ENCODE data around the gene PRR14. TPM values are rescaled to one million over a fixed set of nuclear protein-coding genes. Genes with fewer than 3 reads are reported as not detected.

PRR14 gene
- total and polyA plus RNA-seq, 7 donors, result 20.8 to 51.4 (median 31.6) TPM

- H3K9me3 ChIP-seq, result no peaks in the 10 kb centered on the region
- peaks cover 0 to 4% (median 0%) of the 10 kb centered on the region in 3 donors for H3K27me3 ChIP-seq
- no peaks in the 10 kb centered on the region for H3K4me1 ChIP-seq
- H3K36me3 ChIP-seq, result no peaks in the 10 kb centered on the region
- DNase-seq, result no peak
- TF ChIP-seq POLR2AphosphoS5 (IDR thresholded peaks at IDR 0.05), result no peak
- TF ChIP-seq CTCF (IDR thresholded peaks at IDR 0.05), result no peak
- no peak for TF ChIP-seq EP300 (IDR thresholded peaks at IDR 0.05)
- TF ChIP-seq POLR2A (IDR thresholded peaks at IDR 0.05), result no peak
- no peak overlapping the region for H3K4me3 ChIP-seq
- intact Hi-C loops (cut with DNase I), result no loop called here
- WGBS, 2 donors, result 54 to 67% methylated on average over 3 of the region's 3 CpGs
- no peak overlapping the region for H3K27ac ChIP-seq
These were observed 30.6 kb upstream of the PRR14 start for GRCh38 chr16:30620169-30620568.

DNA sequence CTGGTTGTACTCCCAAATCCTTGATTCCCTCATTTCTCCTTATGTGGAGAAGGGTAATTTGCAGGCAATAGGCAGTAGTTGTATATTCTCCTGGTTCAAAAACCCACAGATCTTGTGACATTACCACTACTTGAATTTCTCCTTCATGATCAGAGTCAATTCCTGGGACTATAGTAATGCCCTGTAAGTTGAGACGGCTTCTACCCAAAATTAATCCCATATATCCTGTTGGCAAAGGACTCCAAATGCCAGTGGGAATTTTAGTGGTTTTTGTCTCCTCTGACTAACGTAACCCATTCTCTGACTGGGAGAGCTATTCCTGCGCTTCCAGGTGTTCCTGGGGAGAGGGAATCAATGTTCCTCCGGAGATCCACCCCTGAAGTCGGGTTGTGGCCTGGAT lies 29.0 kb upstream of the PRR14 start:
- Histone ChIP-seq H3K27me3 (no peaks in the 10 kb centered on the region), H3K36me3 (no peaks in the 10 kb centered on the region), H3K9me3 (no peaks in the 10 kb centered on the region), H3K27ac (no peak overlapping the region), H3K4me1 (no peaks in the 10 kb centered on the region), H3K4me3 (no peak overlapping the region)
- 88% methylated on average over 5 of the region's 5 CpGs for WGBS, 2 donors
- TF ChIP-seq CTCF (IDR thresholded peaks at IDR 0.05), result no peak
- TF ChIP-seq POLR2AphosphoS5 (IDR thresholded peaks at IDR 0.05), result no peak
- TF ChIP-seq POLR2A (IDR thresholded peaks at IDR 0.05), result no peak
- TF ChIP-seq EP300 (IDR thresholded peaks at IDR 0.05), result no peak
- DNase-seq, result no peak
- intact Hi-C loops (cut with DNase I), result no loop called here

- Histone ChIP-seq H3K4me3 (no peak overlapping the region), H3K27me3 (no peaks in the 10 kb centered on the region), H3K27ac (no peak overlapping the region), H3K36me3 (no peaks in the 10 kb centered on the region), H3K9me3 (no peaks in the 10 kb centered on the region), H3K4me1 (no peaks in the 10 kb centered on the region)
- no peak for TF ChIP-seq CTCF (IDR thresholded peaks at IDR 0.05)
- no peak for TF ChIP-seq EP300 (IDR thresholded peaks at IDR 0.05)
- TF ChIP-seq POLR2AphosphoS5 (IDR thresholded peaks at IDR 0.05), result no peak
- no peak for TF ChIP-seq POLR2A (IDR thresholded peaks at IDR 0.05)
- intact Hi-C loops (cut with DNase I), result no loop called here
- WGBS, 2 donors, result 60 to 68% methylated on average over 10 of the region's 10 CpGs
- DNase-seq, result no peak
These were observed 28.2 kb upstream of the PRR14 start for GRCh38 chr16:30622455-30623032.

DNA sequence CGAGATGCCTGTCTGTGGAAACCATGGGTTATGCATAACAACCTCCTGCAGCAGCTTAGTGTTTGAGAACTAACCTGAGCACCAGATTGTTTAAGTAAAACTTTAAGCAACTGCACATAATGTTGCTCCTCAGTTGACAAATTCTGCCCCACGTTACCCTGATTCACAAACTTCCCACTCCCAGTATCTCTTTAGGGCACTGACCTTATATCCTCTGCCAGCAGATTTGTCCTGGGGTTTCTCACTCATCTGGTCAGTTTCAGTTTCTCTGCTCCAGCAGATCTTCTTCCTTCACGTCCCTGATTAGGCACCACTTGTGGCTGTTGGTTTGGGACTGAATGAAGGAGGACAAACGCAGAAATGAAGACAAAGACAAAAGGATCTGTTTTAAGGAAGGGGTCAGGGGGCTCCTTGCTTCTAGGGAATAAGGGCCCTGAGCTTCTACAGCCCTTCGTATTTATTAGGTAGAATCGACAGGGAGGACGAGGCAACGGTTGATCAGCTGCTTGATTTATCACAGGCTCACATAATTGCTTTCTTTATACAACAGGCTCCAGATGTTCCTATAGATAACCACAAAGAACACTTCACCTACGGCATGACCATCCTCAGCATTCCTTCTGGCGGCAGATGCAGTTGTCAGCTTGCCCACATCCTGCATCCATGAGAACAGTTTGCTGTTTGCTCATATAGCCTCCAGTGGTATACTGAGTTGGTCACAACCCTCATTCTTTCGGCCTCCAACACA lies 27.1 kb upstream of the PRR14 start:
- intact Hi-C loops (cut with DNase I), result no loop called here
- Histone ChIP-seq H3K4me3 (no peak overlapping the region), H3K27ac (no peak overlapping the region), H3K36me3 (no peaks in the 10 kb centered on the region), H3K27me3 (no peaks in the 10 kb centered on the region), H3K9me3 (no peaks in the 10 kb centered on the region), H3K4me1 (no peaks in the 10 kb centered on the region)
- DNase-seq, result no peak
- TF ChIP-seq CTCF (IDR thresholded peaks at IDR 0.05) (no peak), EP300 (IDR thresholded peaks at IDR 0.05) (no peak), POLR2AphosphoS5 (IDR thresholded peaks at IDR 0.05) (no peak), POLR2A (IDR thresholded peaks at IDR 0.05) (no peak)
- 79 to 87% methylated on average over 11 of the region's 11 CpGs for WGBS, 2 donors

All from sigmoid colon (tissue), 7 donors.